Chondrocyte (in vitro differentiated cells): ENCODE measurements around the gene SLC28A2. TPM values are rescaled to one million over a fixed set of nuclear protein-coding genes. Genes with fewer than 3 reads are reported as not detected.

Experiments used
- DNase-seq: peaks from one replicate; pipeline ENCODE4 v3.0.0; 2021; ENCODE audit warnings: mixed read lengths, low spot score
- H3K27ac Mint-ChIP-seq: one replicate; pipeline ENCODE4 v1.8.0; 2021; ENCODE audit warnings: mild to moderate bottlenecking, moderate library complexity, mixed read lengths; ENCODE audit not compliant: unreplicated experiment
- H3K27me3 Mint-ChIP-seq: 2 replicates; pipeline ENCODE4 v1.8.0; 2021; ENCODE audit warnings: low read depth, mixed read lengths
- H3K36me3 Mint-ChIP-seq: 2 replicates; pipeline ENCODE4 v1.8.0; 2021; ENCODE audit warnings: low read depth, mixed read lengths
- H3K4me1 Mint-ChIP-seq: 2 replicates; pipeline ENCODE4 v1.8.0; 2021; ENCODE audit warnings: low read depth, mild to moderate bottlenecking, mixed read lengths
- H3K4me3 Mint-ChIP-seq: one replicate; pipeline ENCODE4 v1.8.0; 2021; ENCODE audit warnings: mild to moderate bottlenecking, moderate library complexity, mixed read lengths; ENCODE audit not compliant: unreplicated experiment
- H3K9me3 Mint-ChIP-seq: 2 replicates; pipeline ENCODE4 v1.8.0; 2021; ENCODE audit warnings: low read depth, mixed read lengths
- total RNA-seq: library from RNA; stranded (reverse); gene quantifications from 3 replicates; pipeline ENCODE4 v1.2.1, GENCODE V29; 2021
- TF ChIP-seq, protein P1 (sequence below): fragments of 200-600 bp; sonication (generic); IDR thresholded peaks from 2 replicates; pipeline ENCODE4 v1.5.0; 2021; ENCODE audit warnings: antibody characterized with exemption, mild to moderate bottlenecking, moderate library complexity

SLC28A2 gene
- total RNA-seq, 1 donor from 2014 or later, result not detected

DNA sequence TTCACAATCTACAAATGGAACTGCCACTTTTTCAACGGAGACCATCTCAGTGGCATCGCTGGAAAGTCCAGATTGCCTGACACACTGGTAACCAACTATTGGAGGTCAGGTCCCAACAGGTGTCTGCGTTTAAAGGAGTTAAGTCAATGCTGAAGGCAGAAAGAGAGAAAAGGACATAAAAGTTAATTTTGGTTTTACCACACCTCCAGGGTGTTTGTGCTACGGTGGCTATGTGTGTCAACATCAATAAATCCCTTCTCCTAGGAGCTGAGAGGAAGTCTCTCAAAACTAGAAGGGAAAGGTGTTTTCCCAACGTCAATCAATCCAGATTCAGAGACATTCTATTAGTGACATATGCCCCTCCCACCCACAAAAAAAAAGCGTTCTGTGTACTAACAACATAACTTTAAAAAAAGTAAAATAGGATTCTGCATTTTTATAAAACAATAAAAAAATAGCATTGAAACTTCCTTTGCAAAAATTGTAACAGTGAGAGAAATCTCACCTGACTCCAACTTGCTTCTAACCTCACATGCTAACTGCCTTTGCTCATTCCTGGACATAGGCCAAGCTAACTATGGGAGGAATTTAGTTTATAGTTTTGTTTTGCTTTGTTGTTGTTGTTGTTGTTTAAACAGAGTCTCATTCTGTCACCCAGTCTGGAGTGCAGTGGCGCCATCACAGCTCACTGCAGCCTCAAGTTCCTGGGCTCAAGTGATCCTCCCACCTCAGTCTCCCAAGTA, 67.6 kb downstream of the SLC28A2 start:
- H3K27me3 Mint-ChIP-seq, result peaks cover 20% of the 10 kb centered on the region
- TF ChIP-seq, protein P1, sequence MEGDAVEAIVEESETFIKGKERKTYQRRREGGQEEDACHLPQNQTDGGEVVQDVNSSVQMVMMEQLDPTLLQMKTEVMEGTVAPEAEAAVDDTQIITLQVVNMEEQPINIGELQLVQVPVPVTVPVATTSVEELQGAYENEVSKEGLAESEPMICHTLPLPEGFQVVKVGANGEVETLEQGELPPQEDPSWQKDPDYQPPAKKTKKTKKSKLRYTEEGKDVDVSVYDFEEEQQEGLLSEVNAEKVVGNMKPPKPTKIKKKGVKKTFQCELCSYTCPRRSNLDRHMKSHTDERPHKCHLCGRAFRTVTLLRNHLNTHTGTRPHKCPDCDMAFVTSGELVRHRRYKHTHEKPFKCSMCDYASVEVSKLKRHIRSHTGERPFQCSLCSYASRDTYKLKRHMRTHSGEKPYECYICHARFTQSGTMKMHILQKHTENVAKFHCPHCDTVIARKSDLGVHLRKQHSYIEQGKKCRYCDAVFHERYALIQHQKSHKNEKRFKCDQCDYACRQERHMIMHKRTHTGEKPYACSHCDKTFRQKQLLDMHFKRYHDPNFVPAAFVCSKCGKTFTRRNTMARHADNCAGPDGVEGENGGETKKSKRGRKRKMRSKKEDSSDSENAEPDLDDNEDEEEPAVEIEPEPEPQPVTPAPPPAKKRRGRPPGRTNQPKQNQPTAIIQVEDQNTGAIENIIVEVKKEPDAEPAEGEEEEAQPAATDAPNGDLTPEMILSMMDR, result no peak
- no peaks in the 10 kb centered on the region for H3K9me3 Mint-ChIP-seq
- H3K36me3 Mint-ChIP-seq, result no peaks in the 10 kb centered on the region
- no peak overlapping the region for H3K4me3 Mint-ChIP-seq
- H3K4me1 Mint-ChIP-seq, result no peaks in the 10 kb centered on the region
- no peak overlapping the region for H3K27ac Mint-ChIP-seq
- DNase-seq, result no peak

DNA sequence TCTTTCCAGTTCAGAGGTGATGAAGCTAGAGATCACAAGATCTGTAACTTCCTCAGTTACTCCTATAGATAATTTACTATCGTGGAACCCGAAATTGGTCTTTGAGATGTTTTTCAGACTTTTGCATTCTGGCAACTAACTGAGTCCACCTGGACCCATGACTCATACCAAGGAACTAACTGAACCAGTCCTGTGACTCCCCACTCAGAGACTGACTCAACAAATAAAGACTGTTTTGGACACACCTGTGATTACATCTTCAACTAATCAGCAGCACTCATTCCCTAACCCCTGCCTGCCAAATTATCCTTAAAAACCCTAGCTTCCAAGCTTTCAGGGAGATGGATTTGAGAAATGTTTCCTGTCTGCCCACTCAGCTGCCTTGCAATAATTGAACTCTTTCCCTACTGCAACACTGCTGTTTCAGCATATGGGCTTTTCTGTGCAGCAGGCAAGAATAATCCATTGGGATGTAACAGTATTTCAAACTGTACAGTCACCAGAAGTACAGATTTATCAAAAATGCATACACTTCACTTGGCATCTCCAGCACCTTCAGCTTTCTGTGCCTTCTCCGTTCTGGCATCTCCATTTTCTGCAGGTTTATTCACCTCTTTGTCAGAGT, 68.7 kb downstream of the SLC28A2 start:
- H3K9me3 Mint-ChIP-seq, result no peaks in the 10 kb centered on the region
- no peak overlapping the region for H3K4me3 Mint-ChIP-seq
- no peaks in the 10 kb centered on the region for H3K36me3 Mint-ChIP-seq
- peaks cover 22% of the 10 kb centered on the region for H3K27me3 Mint-ChIP-seq
- H3K27ac Mint-ChIP-seq, result no peak overlapping the region
- TF ChIP-seq, protein P1, result no peak
- no peaks in the 10 kb centered on the region for H3K4me1 Mint-ChIP-seq
- no peak for DNase-seq

DNA sequence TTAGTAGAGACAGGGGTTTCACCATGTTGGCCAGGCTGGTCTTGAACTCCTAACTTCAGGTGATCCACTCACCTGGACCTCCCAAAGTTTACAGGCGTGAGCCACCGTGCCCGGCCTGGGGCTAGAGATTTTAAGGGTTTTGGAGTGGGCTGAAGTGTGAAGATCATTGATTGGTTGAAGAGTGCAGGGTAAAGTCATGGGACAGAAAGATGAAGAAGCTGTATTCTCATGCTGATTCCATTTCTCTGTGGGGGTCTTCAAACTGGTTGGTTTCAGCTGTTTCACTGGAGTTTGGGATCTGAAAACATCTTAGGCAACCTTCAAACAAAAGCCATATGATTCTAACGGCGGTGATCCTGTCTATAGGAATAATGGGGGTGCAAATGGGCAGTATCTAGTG, 74.2 kb downstream of the SLC28A2 start:
- no peaks in the 10 kb centered on the region for H3K36me3 Mint-ChIP-seq
- no peaks in the 10 kb centered on the region for H3K9me3 Mint-ChIP-seq
- H3K27me3 Mint-ChIP-seq, result peaks cover 27% of the 10 kb centered on the region
- no peak overlapping the region for H3K27ac Mint-ChIP-seq
- TF ChIP-seq, protein P1, result no peak
- no peak for DNase-seq
- H3K4me3 Mint-ChIP-seq, result no peak overlapping the region
- no peaks in the 10 kb centered on the region for H3K4me1 Mint-ChIP-seq

DNA sequence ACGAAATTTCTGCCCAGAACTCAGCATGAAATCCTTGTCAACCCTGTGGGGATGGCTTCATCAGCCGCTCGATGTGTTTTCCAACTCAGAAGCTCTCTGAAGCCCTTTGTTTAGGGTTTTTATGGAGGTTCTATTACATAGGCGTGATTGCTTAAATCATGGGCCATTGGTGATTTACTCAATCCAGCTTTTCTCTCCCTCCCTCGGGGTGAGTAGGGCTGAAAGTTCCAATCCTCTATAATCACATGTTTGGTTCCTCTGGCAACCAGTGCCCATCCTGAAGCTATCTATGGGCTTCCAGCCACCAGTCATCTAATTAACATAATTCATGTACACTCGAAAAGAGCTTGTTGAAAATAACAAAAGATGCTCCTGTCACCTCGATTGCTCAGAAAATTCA, 74.7 kb downstream of the SLC28A2 start:
- no peak overlapping the region for H3K4me3 Mint-ChIP-seq
- no peaks in the 10 kb centered on the region for H3K9me3 Mint-ChIP-seq
- H3K27ac Mint-ChIP-seq, result no peak overlapping the region
- peaks cover 29% of the 10 kb centered on the region for H3K27me3 Mint-ChIP-seq
- H3K4me1 Mint-ChIP-seq, result no peaks in the 10 kb centered on the region
- H3K36me3 Mint-ChIP-seq, result no peaks in the 10 kb centered on the region
- TF ChIP-seq, protein P1, result no peak
- no peak for DNase-seq

Other genes starting within 250 kb of the SLC28A2 start
- 10.6 to 12.6 TPM (median 10.7 TPM) in 3 replicates for gene SORD, start 229.0 kb upstream of the SLC28A2 start, total RNA-seq
- 0.05 TPM in 1 of 3 replicates, not detected in the others for gene DUOX2, start 138.1 kb upstream of the SLC28A2 start, total RNA-seq
- gene DUOXA2, start 137.9 kb upstream of the SLC28A2 start, total RNA-seq, result not detected in 3 replicates
- gene DUOXA1, start 122.4 kb upstream of the SLC28A2 start, total RNA-seq, result 0.47 to 0.82 TPM (median 0.64 TPM) in 3 replicates
- gene DUOX1, start 122.2 kb upstream of the SLC28A2 start, total RNA-seq, result 0.21 TPM in 1 of 3 replicates, not detected in the others
- gene SHF, start 64.3 kb upstream of the SLC28A2 start, total RNA-seq, result 4.9 to 7.0 TPM (median 5.1 TPM) in 3 replicates
- 0.30 TPM in 1 of 3 replicates, not detected in the others for gene GATM, start 126.3 kb downstream of the SLC28A2 start, total RNA-seq